ENCODE data around the gene BCAS3. TPM values are rescaled to one million over a fixed set of nuclear protein-coding genes. Genes with fewer than 3 reads are reported as not detected.

The BCAS3 gene
- polyA plus RNA-seq, 3 donors: 10.3 to 19.1 (median 14.7) TPM

- Mint-ChIP-seq H3K4me3 (no peak overlapping the region), H3K27ac (no peak overlapping the region), H3K9me3 (peaks cover 8 to 28% (median 19%) of the 10 kb centered on the region in 7 donors), H3K4me1 (no peaks in the 10 kb centered on the region), H3K27me3 (ENCODE audit: low read depth in 3 of 3) (no peaks in the 10 kb centered on the region), H3K36me3 (peaks cover 0 to 2% of the 10 kb centered on the region in 2 donors)
- Histone ChIP-seq H4K20me1 (ENCODE audit: insufficient read depth, low read length) (no peaks in the 10 kb centered on the region), H2AFZ (ENCODE audit: insufficient read depth, low read depth, low read length, poor library complexity, severe bottlenecking) (no peak overlapping the region), H3K36me3 (replicated peaks in 1 of 2; ENCODE audit: control insufficient read depth in 1 of 2, insufficient read depth in 2 of 2, low read length in 2 of 2) (no peaks in the 10 kb centered on the region), H3K4me1 (ENCODE audit: control insufficient read depth in 1 of 2, insufficient read depth in 2 of 2, low read length in 2 of 2) (no peaks in the 10 kb centered on the region), H3K4me2 (replicated peaks; ENCODE audit: extremely low read depth, low read length, poor library complexity, severe bottlenecking) (no peak overlapping the region), H3K79me2 (ENCODE audit: insufficient read depth, low read length) (no peaks in the 10 kb centered on the region), H3K9me3 (replicated peaks in 1 of 2; ENCODE audit: control insufficient read depth in 1 of 2, insufficient read depth in 1 of 2, low read length in 2 of 2) (peaks cover 0 to 11% of the 10 kb centered on the region in 2 donors), H3K27me3 (ENCODE audit: control insufficient read depth in 2 of 2, insufficient read depth in 2 of 2, low read length in 2 of 2) (no peaks in the 10 kb centered on the region), H3K4me3 (replicated peaks in 1 of 3; ENCODE audit: low read depth in 2 of 3, low read length in 3 of 3) (no peak overlapping the region), H3K27ac (ENCODE audit: low read depth in 1 of 2, low read length in 2 of 2) (no peak overlapping the region), H3K9ac (ENCODE audit: insufficient read depth, low read length, poor library complexity, severe bottlenecking) (no peak overlapping the region)
- no peak for TF ChIP-seq CTCF (IDR thresholded peaks at IDR 0.05)
- DNase-seq: no peak
- intact Hi-C loops (cut with micrococcal nuclease): no loop called here
- WGBS (ENCODE audit: insufficient coverage): no CpG with 5 or more reads among the region's 2 CpGs
These were observed 286.5 kb downstream of the BCAS3 start for GRCh38 chr17:60964160-60964559.

GRCh38 chr17:60968266-60968665 is 290.6 kb downstream of the BCAS3 start:
- no peaks in the 10 kb centered on the region for H3K79me2 ChIP-seq (ENCODE audit: insufficient read depth, low read length)
- Mint-ChIP-seq H3K9me3 (peaks cover 8 to 28% (median 21%) of the 10 kb centered on the region in 7 donors), H3K27me3 (ENCODE audit: low read depth in 3 of 3) (no peaks in the 10 kb centered on the region), H3K4me3 (no peak overlapping the region), H3K36me3 (no peaks in the 10 kb centered on the region), H3K4me1 (no peaks in the 10 kb centered on the region), H3K27ac (no peak overlapping the region)
- DNase-seq: no peak
- no peak overlapping the region for H3K9ac ChIP-seq (ENCODE audit: insufficient read depth, low read length, poor library complexity, severe bottlenecking)
- H3K4me3 ChIP-seq (replicated peaks in 1 of 3; ENCODE audit: low read depth in 2 of 3, low read length in 3 of 3): no peak overlapping the region
- 100% methylated on average over 1 of the region's 2 CpGs for WGBS (ENCODE audit: insufficient coverage)
- no peak overlapping the region for H3K27ac ChIP-seq (ENCODE audit: low read depth in 1 of 2, low read length in 2 of 2)
- no peak overlapping the region for H2AFZ ChIP-seq (ENCODE audit: insufficient read depth, low read depth, low read length, poor library complexity, severe bottlenecking)
- TF ChIP-seq CTCF (IDR thresholded peaks at IDR 0.05): no peak
- H3K9me3 ChIP-seq (replicated peaks in 1 of 2; ENCODE audit: control insufficient read depth in 1 of 2, insufficient read depth in 1 of 2, low read length in 2 of 2): peaks cover 0 to 8% of the 10 kb centered on the region in 2 donors
- no peak overlapping the region for H3K4me2 ChIP-seq (replicated peaks; ENCODE audit: extremely low read depth, low read length, poor library complexity, severe bottlenecking)
- intact Hi-C loops (cut with micrococcal nuclease): no loop called here
- H3K36me3 ChIP-seq (replicated peaks in 1 of 2; ENCODE audit: control insufficient read depth in 1 of 2, insufficient read depth in 2 of 2, low read length in 2 of 2): no peaks in the 10 kb centered on the region
- H4K20me1 ChIP-seq (ENCODE audit: insufficient read depth, low read length): no peaks in the 10 kb centered on the region
- H3K27me3 ChIP-seq (ENCODE audit: control insufficient read depth in 2 of 2, insufficient read depth in 2 of 2, low read length in 2 of 2): no peaks in the 10 kb centered on the region
- no peaks in the 10 kb centered on the region for H3K4me1 ChIP-seq (ENCODE audit: control insufficient read depth in 1 of 2, insufficient read depth in 2 of 2, low read length in 2 of 2)

All from CD14-positive monocyte (primary cell).